ENCODE results near the gene HINFP.

Gene HINFP

GRCh38 chr11:119093942-119094815 is 27.2 kb upstream of the HINFP start:
- TF ChIP-seq CTCF (IDR thresholded peaks at IDR 0.05), result no peak

- peak; percentile 72 for TF ChIP-seq CTCF (IDR thresholded peaks at IDR 0.05)
These were observed 26.6 kb upstream of the HINFP start for GRCh38 chr11:119094816-119095065.

- TF ChIP-seq CTCF (IDR thresholded peaks at IDR 0.05), result 0 out of 2 replicates have a peak, but pooled peaks have one; percentile 23
These were observed 26.1 kb upstream of the HINFP start for GRCh38 chr11:119095066-119095880.

GRCh38 chr11:119099711-119100110 is 21.7 kb upstream of the HINFP start:
- TF ChIP-seq CTCF (IDR thresholded peaks at IDR 0.05), result no peak

- TF ChIP-seq CTCF (IDR thresholded peaks at IDR 0.05), result peak; percentile 59
These were observed 21.0 kb upstream of the HINFP start for GRCh38 chr11:119100246-119100970.

- no peak for TF ChIP-seq CTCF (IDR thresholded peaks at IDR 0.05)
These were observed 20.2 kb upstream of the HINFP start for GRCh38 chr11:119100994-119101758.
